H1 (cell line): ENCODE data around the gene ADARB2. TPM values are rescaled to one million over a fixed set of nuclear protein-coding genes. Genes with fewer than 3 reads are reported as not detected.

Source experiments
- ATF3 ChIP-seq: IDR thresholded peaks from 2 replicates; pipeline ENCODE4 v1.6.1; 2011; ENCODE audit warnings: low read depth, mild to moderate bottlenecking, low read length; ENCODE audit not compliant: insufficient read depth
- CHD2 ChIP-seq: IDR thresholded peaks from 2 replicates; pipeline ENCODE4 v1.6.1; 2012; ENCODE audit warnings: low read length, improper control_type of control experiment
- CHD7 ChIP-seq: fragments of 300-600 bp; sonication (generic); IDR thresholded peaks from 2 replicates; pipeline ENCODE4 v1.7.1; 2012; ENCODE audit warnings: low read length, moderate library complexity, mild to moderate bottlenecking, inconsistent platforms; ENCODE audit not compliant: insufficient replicate concordance
- E2F6 ChIP-seq: IDR thresholded peaks from 2 replicates; pipeline ENCODE4 v1.6.1; 2012; ENCODE audit warnings: inconsistent platforms
- MAX ChIP-seq: IDR thresholded peaks from 2 replicates; pipeline ENCODE4 v1.6.1; 2012; ENCODE audit warnings: inconsistent platforms
- RFX5 ChIP-seq: IDR thresholded peaks from 2 replicates; pipeline ENCODE4 v1.6.1; 2011; ENCODE audit warnings: low read depth, low read length, improper control_type of control experiment, borderline replicate concordance
- SP4 ChIP-seq: IDR thresholded peaks from 2 replicates; pipeline ENCODE4 v1.6.1; 2012; ENCODE audit warnings: low read length, inconsistent platforms
- TEAD4 ChIP-seq: IDR thresholded peaks from 2 replicates; pipeline ENCODE4 v1.6.1; 2012; ENCODE audit warnings: low read depth, low read length, inconsistent platforms, mixed read lengths
- USF2 ChIP-seq: IDR thresholded peaks from 2 replicates; pipeline ENCODE4 v1.6.1; 2011; ENCODE audit warnings: low read length, improper control_type of control experiment
- polyA plus RNA-seq, 7 experiments: library from polyadenylated mRNA; depleted of rRNA in 3 of 7; stranded (reverse) in 5 of 7; unstranded in 2 of 7; fragments of >200 nt in 5 of 7; fragments of 200-250 nt in 2 of 7; gene quantifications; 1 replicate in 5 of 7; 2 replicates in 1 of 7; 4 replicates in 1 of 7; pipeline versions ENCODE4 v1.2.1 to v1.2.3, GENCODE V29; 2011 to 2013; ENCODE audit warnings: missing spikeins in 2 of 7, mixed read lengths in 2 of 7
- total RNA-seq: library from RNA; stranded (reverse); fragmentation: NEBNext Ultra II Directional; extraction: Animal tissue kit (Norgen Biotek cat#: 25700); gene quantifications from 2 replicates; pipeline ENCODE4 v1.2.1, GENCODE V29; 2021

Gene ADARB2
- total and polyA plus RNA-seq, 2 of the 8 experiments (the other 6 are each of a cell fraction or from before 2014, with no cell fraction given) = 2.2 to 2.8 TPM

- TF ChIP-seq CHD7 (no peak), CHD2 (no peak), USF2 (no peak), E2F6 (no peak), RFX5 (no peak), ATF3 (no peak), MAX (no peak), TEAD4 (no peak), SP4 (no peak)
Measured at GRCh38 chr10:1667392-1667791, 69.9 kb downstream of the ADARB2 start (continued).
